Activated CD4-positive, alpha-beta T cell treated with anti-CD3 and anti-CD28 coated beads, Interleukin-2, Interleukin-6, amounts not matched to agents 100 ng/mL and 50 ng/mL, durations not matched to agents 16 hours and 8 hours (primary cell): ENCODE measurements around the gene NOPCHAP1.

Source experiments
- DNase-seq: peaks from one replicate; pipeline ENCODE4 v3.0.0-alpha.2; 2020

The NOPCHAP1 gene

GRCh38 chr12:105024928-105025327 lies 38.8 kb downstream of the NOPCHAP1 start:
- DNase-seq = no peak

GRCh38 chr12:105025890-105026289 lies 39.8 kb downstream of the NOPCHAP1 start:
- DNase-seq = no peak

- no peak for DNase-seq
Measured at GRCh38 chr12:105026411-105026810, 40.3 kb downstream of the NOPCHAP1 start.

GRCh38 chr12:105030820-105031807 lies 45.0 kb downstream of the NOPCHAP1 start:
- DNase-seq = peak; percentile 22

- DNase-seq = no peak
Measured at GRCh38 chr12:105032703-105033357, 46.7 kb downstream of the NOPCHAP1 start.

GRCh38 chr12:105033851-105034250 lies 47.7 kb downstream of the NOPCHAP1 start:
- peak; percentile 51 for DNase-seq
